ENCODE results near the gene TPRN.
"Not testable (repeated sequence)": the region's sequence is repeated elsewhere in the genome, so short reads cannot be mapped to it uniquely, and the experiment has no call there.

TPRN gene

GRCh38 chr9:137200311-137201204 is at the start of gene TPRN:
TPRN (minus strand) TSS chr9:137200741; CDS start chr9:137200711, 30 bp downstream.
- in situ Hi-C loops (cut with HindIII; ENCODE audit: low pct_ligation_motif_present, low pct_unique_long_range_greater_than_20kb, low sequenced_read_pairs) = no loop called here
- peak; percentile 97 for DNase-seq

- DNase-seq = no peak
- in situ Hi-C loops (cut with HindIII; ENCODE audit: low pct_ligation_motif_present, low pct_unique_long_range_greater_than_20kb, low sequenced_read_pairs) = no loop called here
These were observed 47.3 kb upstream of the TPRN start for GRCh38 chr9:137247916-137248175.

GRCh38 chr9:137247135-137247915 is 46.8 kb upstream of the TPRN start:
- no peak for DNase-seq
- in situ Hi-C loops (cut with HindIII; ENCODE audit: low pct_ligation_motif_present, low pct_unique_long_range_greater_than_20kb, low sequenced_read_pairs) = no loop called here

- DNase-seq = no peak
- in situ Hi-C loops (cut with HindIII; ENCODE audit: low pct_ligation_motif_present, low pct_unique_long_range_greater_than_20kb, low sequenced_read_pairs) = no loop called here
These were observed 45.2 kb upstream of the TPRN start for GRCh38 chr9:137245450-137246421.

- DNase-seq = no peak
- in situ Hi-C loops (cut with HindIII; ENCODE audit: low pct_ligation_motif_present, low pct_unique_long_range_greater_than_20kb, low sequenced_read_pairs) = no loop called here
These were observed 44.2 kb upstream of the TPRN start for GRCh38 chr9:137244486-137245449.

- in situ Hi-C loops (cut with HindIII; ENCODE audit: low pct_ligation_motif_present, low pct_unique_long_range_greater_than_20kb, low sequenced_read_pairs) = no loop called here
- no peak for DNase-seq
These were observed 43.3 kb upstream of the TPRN start for GRCh38 chr9:137243626-137244485.

- DNase-seq = not testable (repeated sequence)
These were observed 42.7 kb upstream of the TPRN start for GRCh38 chr9:137243266-137243625.

GRCh38 chr9:137242269-137243203 is 42.0 kb upstream of the TPRN start:
- in situ Hi-C loops (cut with HindIII; ENCODE audit: low pct_ligation_motif_present, low pct_unique_long_range_greater_than_20kb, low sequenced_read_pairs) = no loop called here
- DNase-seq = no peak

More at GRCh38 chr9:137243266-137243625, 42.7 kb upstream of the TPRN start:
- in situ Hi-C loops (cut with HindIII; ENCODE audit: low pct_ligation_motif_present, low pct_unique_long_range_greater_than_20kb, low sequenced_read_pairs) = not testable (repeated sequence)

GRCh38 chr9:137241490-137242268 is 41.1 kb upstream of the TPRN start:
- in situ Hi-C loops (cut with HindIII; ENCODE audit: low pct_ligation_motif_present, low pct_unique_long_range_greater_than_20kb, low sequenced_read_pairs) = no loop called here
- DNase-seq = peak; percentile 50

GRCh38 chr9:137240841-137241489 is 40.4 kb upstream of the TPRN start, which contains the start of gene TUBB4B:
TUBB4B (plus strand) TSS chr9:137241287; CDS start chr9:137241361, 74 bp downstream.
- in situ Hi-C loops (cut with HindIII; ENCODE audit: low pct_ligation_motif_present, low pct_unique_long_range_greater_than_20kb, low sequenced_read_pairs) = no loop called here
- peak; percentile 98 for DNase-seq

- in situ Hi-C loops (cut with HindIII; ENCODE audit: low pct_ligation_motif_present, low pct_unique_long_range_greater_than_20kb, low sequenced_read_pairs) = no loop called here
These were observed 39.8 kb upstream of the TPRN start for GRCh38 chr9:137240318-137240840.

GRCh38 chr9:137239541-137240200 is 39.1 kb upstream of the TPRN start:
- in situ Hi-C loops (cut with HindIII; ENCODE audit: low pct_ligation_motif_present, low pct_unique_long_range_greater_than_20kb, low sequenced_read_pairs); DNase-seq: not testable (repeated sequence)

More at GRCh38 chr9:137240318-137240840, 39.8 kb upstream of the TPRN start:
- peak; percentile 64 for DNase-seq

GRCh38 chr9:137237759-137238726 is 37.5 kb upstream of the TPRN start:
- in situ Hi-C loops (cut with HindIII; ENCODE audit: low pct_ligation_motif_present, low pct_unique_long_range_greater_than_20kb, low sequenced_read_pairs) = no loop called here
- no peak for DNase-seq
